ENCODE results near the gene B3GAT3.
"Not testable (repeated sequence)": the region's sequence is repeated elsewhere in the genome, so short reads cannot be mapped to it uniquely, and the experiment has no call there.

B3GAT3 gene

DNA sequence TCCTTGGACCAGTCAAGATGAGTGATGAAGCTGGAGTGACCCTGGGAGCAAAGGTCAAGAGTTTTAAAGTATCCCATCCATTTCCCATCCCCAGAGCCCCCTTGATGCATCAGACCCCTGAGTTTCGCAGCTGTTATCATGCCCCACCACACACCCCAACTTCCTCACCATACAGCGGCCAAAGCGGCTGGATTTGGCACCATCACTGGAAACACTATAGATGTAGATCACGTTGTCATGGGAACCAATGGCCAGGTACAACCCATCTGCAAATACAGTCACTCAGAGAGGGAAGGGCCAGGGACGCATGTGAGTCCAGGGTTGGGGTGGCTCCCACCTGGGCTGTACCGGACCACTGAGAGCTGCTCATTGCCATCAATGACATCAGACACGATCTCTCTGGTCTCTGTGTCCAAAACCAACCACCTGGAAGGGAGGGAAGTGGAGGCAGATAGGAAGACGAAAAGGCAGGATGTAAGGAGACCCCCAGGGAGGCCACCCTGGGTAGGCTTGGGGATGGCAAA lies 17.9 kb downstream of the B3GAT3 start:
- DNase-seq (ENCODE audit: low read depth): no peak

DNA sequence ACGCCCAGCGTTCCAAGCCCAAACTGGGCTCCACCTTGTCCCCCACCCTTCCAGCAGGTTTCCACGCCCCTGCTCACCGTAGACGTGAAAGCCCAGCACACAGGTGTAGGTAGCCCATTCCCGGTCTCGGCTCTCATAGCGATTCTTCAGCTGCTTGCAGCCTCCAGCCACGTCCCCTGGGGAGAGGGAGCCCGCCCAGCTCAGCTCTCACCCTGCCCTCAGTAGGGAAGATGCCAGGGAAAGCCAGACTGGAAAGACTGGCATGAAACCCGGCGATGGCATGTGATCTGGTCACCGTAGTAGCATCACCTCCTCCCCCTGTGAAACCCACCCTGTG lies 18.7 kb downstream of the B3GAT3 start:
- DNase-seq (ENCODE audit: low read depth): no peak

DNA sequence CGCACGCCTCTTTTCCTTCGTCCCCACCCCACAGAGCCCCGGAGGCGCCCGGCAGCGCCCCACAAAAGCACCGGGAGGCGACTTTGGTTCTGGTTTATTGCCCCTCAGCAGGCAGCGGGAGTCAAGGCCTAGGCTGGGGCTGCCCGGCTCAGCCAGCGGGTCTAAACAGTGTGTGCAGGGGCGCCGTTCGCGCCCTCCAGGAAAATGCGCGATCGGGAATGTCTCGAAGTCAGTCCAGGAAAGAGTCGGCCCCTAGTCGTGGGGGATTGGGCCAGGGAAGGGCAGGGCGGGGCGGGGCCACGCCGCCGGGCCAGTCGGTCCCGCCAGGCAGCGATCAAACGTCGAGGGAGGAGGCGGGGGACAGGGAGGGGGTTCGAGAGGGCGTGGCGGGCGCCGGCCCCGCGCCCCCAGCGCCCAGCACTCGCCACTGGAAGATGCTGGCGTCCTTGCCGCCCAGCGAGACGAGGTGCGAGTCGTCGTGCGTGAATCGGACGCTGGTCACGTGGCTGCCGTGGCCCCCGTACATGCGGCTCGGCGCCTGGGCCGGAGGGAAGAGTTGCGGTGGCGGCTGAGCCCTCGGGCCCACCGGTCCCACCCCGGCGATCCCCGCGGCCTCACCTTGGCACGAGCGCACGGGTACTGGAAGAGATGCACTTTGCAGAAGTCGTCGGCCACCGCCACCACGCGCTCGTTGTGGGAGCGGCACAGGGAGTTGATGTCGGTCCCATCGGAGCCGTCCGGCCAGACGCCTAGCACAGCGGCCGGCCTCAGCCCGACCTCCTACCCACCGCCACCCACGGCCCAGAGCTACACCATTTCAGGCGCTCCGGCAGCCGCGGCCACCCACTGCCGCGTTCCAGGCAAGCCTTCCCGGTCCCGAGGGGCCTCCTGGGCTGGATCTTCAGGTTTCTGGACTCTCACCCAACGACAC lies 19.4 kb downstream of the B3GAT3 start:
- no peak for DNase-seq (ENCODE audit: low read depth)

DNA sequence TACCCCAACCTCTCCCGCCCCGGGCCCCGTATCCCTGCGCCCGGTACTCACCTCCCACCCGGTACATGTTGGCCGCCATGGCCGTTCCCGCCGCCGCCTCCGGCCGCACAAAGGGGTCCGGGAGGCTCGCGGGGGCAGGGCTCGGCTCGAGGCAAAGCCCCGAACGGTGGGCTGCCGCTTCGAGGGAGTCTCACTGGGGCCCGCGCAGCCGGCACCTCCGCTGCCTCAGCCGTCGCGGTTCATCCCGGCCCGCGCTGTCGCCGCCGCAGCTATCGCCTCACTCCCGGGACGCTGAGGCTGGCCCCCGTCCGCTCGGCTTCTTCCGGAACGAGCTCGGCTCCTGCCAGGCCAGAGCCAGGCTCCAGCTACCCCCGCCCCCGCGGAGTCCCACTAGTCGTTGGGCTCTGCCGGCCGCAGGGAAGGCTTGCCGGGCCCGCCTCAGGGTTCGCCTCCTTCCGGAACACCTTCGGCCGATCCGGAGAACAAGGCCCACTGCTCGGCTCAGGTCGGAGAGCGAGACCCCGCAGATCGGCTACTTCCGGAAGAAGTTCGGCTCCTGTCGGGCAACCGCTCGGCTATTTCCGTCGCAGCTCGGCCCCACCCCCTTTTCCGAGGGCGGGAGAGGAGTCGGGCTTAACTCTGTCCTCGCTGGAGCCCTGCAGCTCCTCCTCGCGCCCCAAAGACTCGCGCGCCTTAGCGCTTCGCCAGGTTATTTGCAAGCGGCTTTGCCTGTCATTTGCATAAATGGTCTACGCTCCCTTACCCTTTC lies 20.2 kb downstream of the B3GAT3 start, which contains the start of gene MTA2:
Gene MTA2, minus strand, starts transcription at position 494 of the 769 bp plus-strand sequence. Its CDS starts 415 bp downstream, at position 79.
- peak; percentile 99 for DNase-seq (ENCODE audit: low read depth)

DNA sequence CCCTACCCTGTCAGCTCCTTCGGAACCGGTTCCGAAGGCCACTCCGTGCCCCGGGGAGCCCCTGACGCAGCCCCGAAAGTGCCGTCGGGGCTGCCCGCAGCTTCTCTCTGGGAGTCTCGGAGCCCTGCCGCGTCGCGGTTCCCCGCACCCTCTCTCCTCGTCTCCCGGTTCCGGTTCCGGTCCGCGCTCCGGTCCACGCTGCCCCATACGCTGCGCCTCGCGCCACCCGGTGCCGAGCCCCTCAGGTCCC lies 20.7 kb downstream of the B3GAT3 start:
- peak; percentile 34 for DNase-seq (ENCODE audit: low read depth)

DNA sequence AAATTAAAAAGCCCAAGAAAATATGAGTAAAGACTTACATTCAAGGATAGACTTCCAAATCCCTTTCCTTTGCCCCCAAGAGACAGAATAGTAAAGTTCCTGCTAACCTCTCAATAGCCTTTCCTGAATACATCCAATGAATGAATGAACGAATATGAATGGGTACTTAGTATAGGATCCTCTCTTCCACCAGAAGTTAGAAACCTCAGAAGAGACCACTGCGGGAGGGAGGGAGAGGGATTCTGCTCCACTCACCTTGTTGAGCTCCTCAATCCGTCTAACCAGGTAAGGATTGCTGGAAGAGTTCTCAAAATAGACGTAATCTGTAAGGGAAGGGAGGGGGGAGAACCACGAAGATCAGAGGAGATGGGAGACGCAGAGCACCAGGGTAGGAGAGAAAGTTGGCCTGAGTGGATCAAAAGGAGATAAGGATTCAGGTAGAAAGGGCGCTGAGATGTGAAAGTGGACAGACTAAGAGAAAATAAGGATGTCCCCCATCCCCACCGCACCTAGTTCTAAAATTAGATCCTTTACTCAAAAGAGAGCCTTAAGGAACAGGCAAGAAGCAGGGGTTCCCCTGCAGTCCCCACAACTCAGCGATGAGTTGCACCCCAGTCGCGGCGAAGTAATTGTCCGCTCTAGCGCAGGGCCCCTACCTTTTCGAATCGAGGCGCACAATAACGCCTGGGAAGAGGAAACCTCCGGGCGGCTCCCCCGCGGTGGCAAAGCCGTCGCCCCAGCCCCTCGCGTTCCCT lies 21.2 kb downstream of the B3GAT3 start:
- no peak for DNase-seq (ENCODE audit: low read depth)

DNA sequence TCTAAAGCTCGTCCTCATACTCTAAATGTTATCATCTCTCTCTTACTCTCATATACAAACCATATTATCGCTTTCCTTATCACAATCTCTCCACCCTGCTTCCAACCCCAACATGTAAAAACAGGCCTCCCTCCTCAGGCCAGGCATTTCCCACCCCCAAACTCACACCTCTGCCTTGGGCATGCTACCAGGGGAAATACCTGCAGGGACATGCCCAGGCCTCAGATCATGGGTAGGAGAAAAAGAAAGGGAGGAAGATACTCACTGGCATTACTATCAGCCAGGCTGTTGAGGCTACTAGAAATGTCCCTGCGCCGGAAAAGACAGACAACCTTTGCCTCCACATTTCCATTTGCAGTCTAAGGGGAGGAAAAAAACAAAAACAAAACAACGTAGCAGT lies 21.9 kb downstream of the B3GAT3 start:
- no peak for DNase-seq (ENCODE audit: low read depth)

DNA sequence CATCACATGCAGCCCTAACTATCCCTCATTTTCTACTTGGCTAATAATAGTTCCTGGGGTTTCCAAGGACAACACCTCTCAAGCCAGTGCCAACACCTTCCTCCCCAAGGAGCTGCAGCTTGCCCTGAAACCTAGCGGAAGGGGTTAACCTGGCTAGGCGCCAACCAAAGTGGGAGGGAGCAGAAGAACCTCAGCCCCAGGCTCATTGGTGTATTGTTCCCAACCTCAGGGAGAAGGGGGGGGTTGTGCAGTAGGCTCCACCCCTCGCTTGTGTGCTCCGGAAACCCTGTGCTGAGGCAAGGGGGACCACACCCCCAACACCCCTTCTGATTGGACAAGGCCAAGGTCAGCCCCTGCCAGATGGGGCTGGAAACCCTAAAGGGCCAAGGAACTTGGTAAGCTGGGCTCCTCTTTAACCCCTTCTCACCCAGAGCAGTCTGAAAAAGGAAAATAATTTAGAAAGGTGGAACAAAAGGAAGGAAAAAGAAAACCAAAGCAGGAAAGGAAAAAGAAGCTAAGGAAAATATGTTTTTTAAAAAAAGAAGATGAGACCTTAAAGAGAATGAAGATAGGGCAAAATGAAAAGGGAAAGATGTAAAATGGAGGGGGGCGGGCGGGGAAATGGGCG lies 22.6 kb downstream of the B3GAT3 start:
- DNase-seq (ENCODE audit: low read depth): peak; percentile 94

DNA sequence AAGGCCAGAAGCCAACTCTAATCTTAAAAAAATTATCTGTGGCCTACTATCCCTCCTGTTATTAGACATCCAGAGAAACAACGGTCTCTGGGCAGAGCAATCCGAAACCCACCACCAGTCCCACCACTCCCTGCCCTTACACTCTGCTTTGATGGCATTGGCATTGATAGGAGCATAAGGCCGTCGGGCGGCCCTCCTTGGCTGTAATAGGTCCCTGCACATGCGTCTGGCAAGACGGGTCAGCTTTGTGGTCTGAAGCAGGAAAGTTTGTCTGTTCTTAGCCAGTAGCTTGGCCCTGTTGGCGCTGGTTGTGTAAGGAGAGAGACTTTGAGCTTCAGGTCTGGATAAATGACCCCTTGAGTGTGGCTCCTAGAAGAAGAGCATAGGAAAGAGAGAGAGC lies 26.7 kb downstream of the B3GAT3 start:
- DNase-seq (ENCODE audit: low read depth): no peak

DNA sequence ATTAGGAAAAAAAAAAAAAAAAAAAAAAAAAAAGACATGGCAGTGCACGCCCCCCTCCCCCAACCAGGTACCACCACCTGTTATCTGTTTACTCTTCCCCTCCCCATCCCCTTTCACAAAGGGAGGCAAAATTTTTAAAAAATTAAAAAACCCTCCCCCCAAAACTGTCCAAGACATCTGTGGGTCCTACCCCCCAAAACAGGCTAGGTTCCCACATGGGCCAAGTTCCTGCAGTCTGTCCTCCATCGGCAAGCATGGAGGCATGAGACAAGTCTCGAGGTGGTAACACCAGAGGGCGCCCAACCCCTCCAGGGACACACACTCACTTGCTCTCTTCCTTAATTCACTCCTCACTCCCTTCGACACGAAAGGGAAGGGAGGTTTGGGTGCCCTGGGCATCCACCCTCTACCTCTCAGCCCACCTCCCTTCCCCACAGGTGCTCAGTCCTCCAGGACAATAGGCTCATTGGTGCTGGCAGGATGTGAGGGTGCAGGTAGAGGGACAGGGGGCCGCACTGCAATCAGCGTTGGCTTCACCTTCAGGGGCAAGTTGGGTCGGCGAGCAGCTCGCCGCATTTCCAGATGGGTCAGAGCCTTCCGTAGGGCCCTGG lies 28.2 kb downstream of the B3GAT3 start:
- peak; percentile 69 for DNase-seq (ENCODE audit: low read depth)

DNA sequence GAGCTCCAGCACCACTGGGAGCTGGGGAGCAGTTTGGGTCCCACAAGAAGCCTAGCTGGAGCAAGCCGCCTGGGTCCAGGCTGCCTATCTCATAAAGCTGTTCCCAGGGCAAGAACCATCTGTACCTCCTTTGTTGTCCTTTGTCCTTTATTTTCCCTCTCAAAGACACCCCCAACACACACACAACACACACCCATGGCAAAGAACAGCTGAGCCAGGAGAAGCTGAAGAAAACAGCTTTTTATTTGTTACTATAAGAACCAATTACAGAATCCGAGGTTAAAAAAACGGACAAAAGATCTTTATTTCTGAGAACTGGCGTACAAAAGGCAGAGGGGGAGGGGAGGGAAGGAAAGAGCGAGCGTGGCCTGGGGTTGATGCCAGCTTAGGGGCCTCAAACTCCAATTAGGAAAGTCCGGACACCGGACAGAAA lies 28.8 kb downstream of the B3GAT3 start:
- no peak for DNase-seq (ENCODE audit: low read depth)

DNA sequence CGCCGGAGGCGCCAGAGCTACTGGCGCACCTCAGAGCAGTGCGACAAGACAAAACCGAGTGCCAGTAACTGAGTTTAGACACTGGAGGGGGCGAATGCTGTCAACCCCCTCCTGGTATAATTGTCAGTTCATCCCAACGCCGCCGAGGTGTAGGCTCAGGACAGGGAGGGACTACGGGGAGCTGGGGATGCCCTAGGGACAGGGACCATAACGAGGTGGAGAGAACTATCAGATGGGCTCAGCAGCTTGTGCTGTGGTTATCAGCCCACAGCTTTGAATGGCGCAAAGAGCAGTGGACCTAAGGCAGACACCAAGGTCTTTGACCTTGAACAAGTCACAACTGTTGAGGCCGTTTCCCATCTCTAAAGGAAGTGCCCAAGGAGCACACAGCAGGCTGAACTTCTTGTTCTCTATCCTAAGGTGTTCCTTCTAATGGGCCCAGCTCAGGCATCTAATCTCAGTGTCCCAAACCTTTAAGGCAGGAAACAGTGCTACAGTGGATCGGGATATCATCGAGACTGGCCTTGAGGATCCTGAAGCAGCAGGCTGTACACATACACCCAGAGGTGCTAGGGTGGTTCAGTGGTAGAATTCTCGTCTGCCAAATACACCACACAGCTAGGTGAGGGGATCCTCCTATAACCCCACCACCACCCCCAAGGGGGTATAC lies 29.5 kb downstream of the B3GAT3 start:
- no peak for DNase-seq (ENCODE audit: low read depth)

DNA sequence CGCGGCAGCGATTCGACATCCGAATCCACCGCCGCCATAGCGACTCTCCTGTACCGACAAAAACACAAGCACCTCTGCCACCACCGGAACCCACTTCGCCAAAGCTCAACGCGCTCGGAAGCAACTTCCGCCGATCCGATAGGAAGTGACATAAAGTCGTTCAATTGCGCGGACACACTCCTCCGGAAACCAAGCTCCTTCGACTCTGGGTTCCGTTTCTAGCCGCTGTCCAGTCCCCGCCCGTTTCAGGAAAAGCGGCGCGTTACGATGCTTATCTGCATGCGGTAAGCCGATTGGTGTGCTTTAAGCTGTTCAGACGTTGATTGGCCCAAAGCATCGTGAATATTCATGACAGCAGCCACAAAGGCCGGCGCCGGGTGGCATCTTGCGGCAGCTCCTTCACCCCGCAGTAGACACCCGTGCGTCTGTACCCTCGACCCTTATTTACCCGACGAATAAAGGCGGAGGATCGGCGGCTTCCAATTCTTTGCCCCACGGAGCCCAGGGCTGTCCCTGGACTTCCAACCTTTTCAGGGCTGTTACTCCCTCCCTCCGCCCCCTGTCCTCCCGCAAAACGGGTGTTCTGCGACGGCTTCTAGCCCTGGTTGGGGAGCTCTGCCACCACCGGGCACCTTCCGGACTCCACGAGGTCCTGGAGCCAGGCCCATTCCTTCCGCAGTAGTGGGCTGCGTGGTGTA lies 30.2 kb downstream of the B3GAT3 start, which contains the start of gene TUT1:
Gene TUT1, minus strand, starts transcription at position 76 of the 698 bp plus-strand sequence. Its CDS starts 38 bp downstream, at position 38.
- peak; percentile 92 for DNase-seq (ENCODE audit: low read depth)

DNA sequence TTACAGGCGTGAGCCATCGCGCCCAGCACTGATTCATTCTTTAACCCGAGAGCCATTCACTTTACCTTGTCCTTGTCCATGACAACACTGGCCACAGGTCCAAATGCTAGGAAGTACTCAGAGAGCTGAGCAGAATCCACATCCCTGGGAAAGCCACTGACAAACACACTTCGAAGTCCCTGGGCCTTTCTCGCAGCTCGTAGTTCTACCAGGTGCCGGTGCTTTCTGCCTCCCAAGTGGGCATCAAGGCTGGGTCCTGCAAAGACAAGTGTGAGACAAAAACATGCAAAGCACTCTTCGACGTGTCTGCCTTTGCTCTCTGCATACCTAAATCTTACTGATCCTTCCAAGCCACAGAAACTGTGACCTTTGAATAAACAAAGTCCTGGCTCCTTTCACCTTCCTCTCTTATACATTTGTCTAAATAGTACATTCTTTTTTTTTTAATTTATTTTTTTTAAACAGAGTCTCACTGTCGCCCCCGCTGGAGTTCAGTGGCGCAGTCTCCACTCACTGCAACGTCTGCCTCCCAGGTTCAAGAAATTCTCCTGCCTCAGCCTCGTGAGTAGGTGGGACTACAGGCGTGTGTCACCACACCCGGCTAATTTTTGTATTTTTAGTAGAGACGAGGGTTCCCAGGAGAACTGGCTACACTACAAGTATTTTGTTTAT lies 32.7 kb downstream of the B3GAT3 start:
- no peak for DNase-seq (ENCODE audit: low read depth)

DNA sequence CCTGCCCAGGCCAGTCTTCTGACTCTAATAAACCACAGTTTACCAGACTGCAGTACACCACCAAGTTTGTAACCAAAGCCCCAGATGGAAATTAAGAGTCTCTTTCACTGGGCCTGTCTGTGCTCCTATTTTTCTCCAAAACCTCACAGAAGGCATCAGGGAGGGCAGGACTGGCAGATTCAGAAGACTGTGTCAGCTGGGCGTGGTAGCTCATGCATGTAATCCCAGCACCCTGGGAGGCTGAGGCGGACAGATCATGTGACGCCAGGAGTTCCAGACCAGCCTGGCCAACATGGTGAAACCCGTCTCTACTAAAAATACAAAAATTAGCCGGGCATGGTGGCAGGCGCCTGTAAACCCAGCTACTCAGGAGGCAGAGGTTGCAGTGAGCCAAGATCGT lies 36.4 kb downstream of the B3GAT3 start:
- DNase-seq (ENCODE audit: low read depth): not testable (repeated sequence)

DNA sequence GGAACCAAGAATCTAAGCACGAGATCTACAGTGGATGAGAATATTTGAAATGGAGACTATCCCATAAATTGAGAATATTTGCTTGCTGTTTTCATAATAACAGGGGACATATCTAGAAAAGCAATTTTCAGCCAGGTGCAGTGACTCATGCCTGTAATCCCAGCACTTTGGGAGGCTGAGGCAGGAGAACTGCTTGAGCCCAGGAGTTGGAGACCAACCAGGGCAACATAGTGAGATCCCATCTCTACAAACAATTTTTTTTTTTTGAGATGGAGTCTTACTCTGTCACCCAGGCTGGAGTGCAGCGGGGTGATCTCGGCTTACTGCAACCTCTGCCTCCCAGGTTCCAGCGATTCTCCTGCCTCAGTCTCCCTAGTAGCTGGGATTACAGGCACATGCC lies 40.1 kb downstream of the B3GAT3 start:
- DNase-seq (ENCODE audit: low read depth): not testable (repeated sequence)

DNA sequence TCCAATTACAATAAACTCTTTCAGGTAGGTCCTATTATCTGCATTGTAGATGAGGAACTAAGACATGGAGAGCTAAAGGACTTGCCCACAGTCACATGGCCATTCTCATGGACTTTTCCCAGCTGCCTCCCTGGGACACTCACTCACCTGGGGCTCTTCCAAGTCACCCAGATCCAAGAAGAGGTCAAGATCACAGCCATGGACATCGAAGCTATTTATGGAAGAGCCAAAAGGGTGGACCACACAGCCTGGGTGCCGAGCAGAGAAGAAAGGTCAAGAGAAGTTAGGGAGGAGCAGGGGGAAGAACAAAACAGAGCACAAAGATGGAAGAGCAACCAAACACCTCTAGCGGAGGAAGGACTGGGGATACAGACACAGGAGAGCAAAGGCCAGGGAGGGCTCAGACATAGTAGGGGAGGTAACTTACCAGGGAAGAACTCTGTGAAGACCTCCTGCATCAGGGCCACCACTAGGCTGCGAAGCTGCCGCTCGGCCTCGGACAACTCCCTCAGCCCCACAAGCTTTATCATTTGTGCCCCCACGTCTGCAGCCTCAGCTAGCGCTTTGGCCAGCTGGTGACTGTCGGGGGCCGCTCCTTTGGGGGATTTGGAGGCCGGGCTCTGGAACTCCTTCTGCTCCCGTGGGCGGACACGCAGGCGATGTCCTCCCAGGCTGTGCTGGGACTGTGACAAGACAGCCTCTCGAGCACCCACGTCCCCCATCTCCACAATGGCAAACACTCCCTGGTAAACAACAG lies 40.6 kb downstream of the B3GAT3 start:
- no peak for DNase-seq (ENCODE audit: low read depth)

DNA sequence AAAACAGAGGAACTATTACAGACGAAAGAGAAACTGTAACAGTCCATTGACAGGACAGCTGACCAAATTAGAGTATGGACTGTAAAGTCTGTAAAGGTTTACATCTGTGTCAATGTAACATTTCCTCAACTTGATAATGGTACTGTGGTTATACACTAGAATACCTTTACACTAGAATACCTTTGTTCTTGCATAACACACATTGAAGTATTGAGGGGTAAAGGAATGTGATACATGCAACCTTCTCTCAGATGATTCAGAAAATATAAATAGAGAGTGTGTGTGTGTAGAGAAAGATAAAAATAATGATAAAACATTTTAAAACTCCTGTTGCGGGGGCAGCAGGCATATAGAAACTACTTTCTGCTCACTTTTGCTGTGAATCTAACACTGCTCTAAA lies 42.5 kb downstream of the B3GAT3 start:
- DNase-seq (ENCODE audit: low read depth): no peak

DNA sequence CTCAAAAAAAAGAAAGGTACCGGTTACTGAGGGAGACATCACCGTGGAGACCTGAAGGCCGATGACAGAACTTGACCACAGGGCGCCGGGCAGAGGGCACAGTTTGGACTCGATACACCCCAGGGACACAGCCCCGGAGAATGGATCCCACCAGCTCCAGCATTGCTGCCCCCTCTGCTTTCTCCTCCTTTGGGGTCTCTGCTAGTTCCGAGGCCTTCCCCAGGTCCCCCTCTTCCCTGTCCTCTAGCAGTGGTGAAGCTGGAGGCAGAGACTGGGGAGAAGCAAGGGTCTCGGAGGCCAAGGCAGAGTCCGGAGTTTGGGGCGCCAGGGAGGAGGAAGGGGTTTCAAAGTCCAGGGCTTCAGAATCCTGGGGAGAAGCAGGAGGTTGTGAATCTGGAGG lies 43.2 kb downstream of the B3GAT3 start:
- DNase-seq (ENCODE audit: low read depth): no peak
